WI38 (cell line): ENCODE data around the gene BEND6.
"Not testable (repeated sequence)": the region's sequence is repeated elsewhere in the genome, so short reads cannot be mapped to it uniquely, and the experiment has no call there.

ENCODE experiments used
- H3K4me3 ChIP-seq: 2 replicates; pipeline ENCODE4 v1.5.1; 2011; ENCODE audit warnings: low read depth, mild to moderate bottlenecking, control low read depth, low read length
- CTCF ChIP-seq: IDR thresholded peaks from 2 replicates; pipeline ENCODE4 v1.5.1; 2012; ENCODE audit warnings: low read depth, mild to moderate bottlenecking, control low read depth, low read length

The BEND6 gene

GRCh38 chr6:56999049-56999448 lies 44.1 kb downstream of the BEND6 start:
- no peak overlapping the region for H3K4me3 ChIP-seq
- TF ChIP-seq CTCF = no peak

GRCh38 chr6:56999748-57000147 lies 44.8 kb downstream of the BEND6 start:
- not testable (repeated sequence) for H3K4me3 ChIP-seq

GRCh38 chr6:57002197-57002596 lies 47.3 kb downstream of the BEND6 start:
- no peak for TF ChIP-seq CTCF
- H3K4me3 ChIP-seq = no peak overlapping the region

GRCh38 chr6:57004292-57004691 lies 49.4 kb downstream of the BEND6 start:
- H3K4me3 ChIP-seq = no peak overlapping the region

GRCh38 chr6:57006101-57006500 lies 51.2 kb downstream of the BEND6 start:
- H3K4me3 ChIP-seq = no peak overlapping the region
- TF ChIP-seq CTCF = no peak

More at GRCh38 chr6:57004292-57004691, 49.4 kb downstream of the BEND6 start:
- no peak for TF ChIP-seq CTCF

- not testable (repeated sequence) for H3K4me3 ChIP-seq
These were observed 53.2 kb downstream of the BEND6 start for GRCh38 chr6:57008069-57008468.

DNA sequence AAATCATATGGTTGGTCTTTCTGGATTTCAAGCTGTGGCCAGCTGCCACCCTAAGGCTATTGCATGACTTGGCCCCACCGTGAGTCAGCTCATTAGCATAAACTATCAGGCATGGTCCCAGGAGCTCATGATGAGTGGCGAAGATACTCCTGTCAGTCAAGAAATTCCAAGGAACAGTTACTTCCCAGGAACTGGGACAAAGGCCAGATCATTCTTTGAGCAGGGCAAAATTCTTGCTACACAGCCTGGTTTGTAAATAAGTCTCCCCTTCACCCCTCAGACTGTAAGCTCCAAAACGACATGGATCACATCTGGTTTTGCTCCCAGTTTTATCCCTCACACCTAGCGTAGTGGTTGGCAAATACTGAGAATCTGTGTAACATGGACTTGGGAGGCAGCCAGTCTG lies 58.6 kb downstream of the BEND6 start:
- no peak overlapping the region for H3K4me3 ChIP-seq
- TF ChIP-seq CTCF = no peak

DNA sequence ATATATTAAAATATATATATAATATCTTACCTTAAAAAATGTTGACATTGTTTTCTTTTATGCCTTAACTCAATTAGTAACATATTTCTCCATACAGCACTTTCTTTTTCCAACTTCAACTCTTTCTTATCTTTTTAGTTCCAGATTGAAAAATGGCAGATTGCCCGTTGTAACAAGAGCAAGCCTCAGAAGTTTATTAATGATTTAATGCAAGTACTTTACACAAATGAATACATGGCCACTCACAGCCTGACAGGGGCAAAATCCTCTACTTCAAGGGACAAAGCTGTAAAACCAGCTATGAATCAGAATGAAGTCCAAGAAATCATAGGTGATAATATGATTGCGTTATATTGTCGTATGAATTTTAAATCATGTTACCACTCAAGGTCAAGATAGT lies 62.2 kb downstream of the BEND6 start:
- H3K4me3 ChIP-seq = no peak overlapping the region
- no peak for TF ChIP-seq CTCF
